Astrocyte (in vitro differentiated cells and primary cell): Measurements from ENCODE around the gene SNCAIP. TPM values are rescaled to one million over a fixed set of nuclear protein-coding genes. Genes with fewer than 3 reads are reported as not detected.
"Not testable (repeated sequence)": the region's sequence is repeated elsewhere in the genome, so short reads cannot be mapped to it uniquely, and the experiment has no call there.

Source experiments
- DNase-seq: peaks from one replicate; pipeline ENCODE4 v3.0.0-alpha.2; 2010; ENCODE audit warnings: low read depth
- FAIRE-seq: peaks from 2 replicates; lab custom pipeline; 2011; peaks lifted over from hg19 to GRCh38; lab: Jason Lieb, UNC
- H2AFZ ChIP-seq: 2 replicates; pipeline ENCODE4 v1.6.0; 2012; ENCODE audit warnings: low read depth, low read length, inconsistent platforms
- H3K27ac ChIP-seq: 2 replicates; pipeline ENCODE4 v1.5.1; 2011; ENCODE audit warnings: low read depth, low read length, inconsistent platforms
- H3K27me3 ChIP-seq: 2 replicates; pipeline ENCODE4 v1.6.0; 2011; ENCODE audit warnings: low read length, inconsistent platforms; ENCODE audit not compliant: insufficient read depth
- H3K36me3 ChIP-seq: 2 replicates; pipeline ENCODE4 v1.5.1; 2011; ENCODE audit warnings: low read length, inconsistent platforms; ENCODE audit not compliant: insufficient read depth
- H3K4me1 ChIP-seq: 2 replicates; pipeline ENCODE4 v1.5.1; 2011; ENCODE audit warnings: low read length, inconsistent platforms; ENCODE audit not compliant: insufficient read depth
- H3K4me2 ChIP-seq: 2 replicates; pipeline ENCODE4 v1.6.0; 2012; ENCODE audit warnings: low read length, inconsistent platforms
- H3K4me3 ChIP-seq: 2 replicates; pipeline ENCODE4 v1.5.1; 2011; ENCODE audit warnings: low read depth, mild to moderate bottlenecking, low read length, inconsistent platforms; ENCODE audit not compliant: insufficient read depth
- H3K79me2 ChIP-seq: 2 replicates; pipeline ENCODE4 v1.6.0; 2012; ENCODE audit warnings: mild to moderate bottlenecking, low read length, inconsistent platforms; ENCODE audit not compliant: insufficient read depth
- H3K9ac ChIP-seq: 2 replicates; pipeline ENCODE4 v1.6.0; 2012; ENCODE audit warnings: mild to moderate bottlenecking, low read length, inconsistent platforms
- H3K9me3 ChIP-seq: 2 replicates; pipeline ENCODE4 v1.5.1; 2012; ENCODE audit warnings: low read depth, mild to moderate bottlenecking, low read length, inconsistent platforms; ENCODE audit not compliant: insufficient read depth
- H4K20me1 ChIP-seq: 2 replicates; pipeline ENCODE4 v1.6.0; 2012; ENCODE audit warnings: low read length, inconsistent platforms; ENCODE audit not compliant: insufficient read depth
- H3K27ac Mint-ChIP-seq: one replicate; pipeline ENCODE4 v1.8.0; 2021; ENCODE audit warnings: mild to moderate bottlenecking, mixed read lengths; ENCODE audit not compliant: unreplicated experiment
- H3K27me3 Mint-ChIP-seq: one replicate; pipeline ENCODE4 v1.8.0; 2021; ENCODE audit warnings: low read depth, mixed read lengths; ENCODE audit not compliant: unreplicated experiment
- H3K36me3 Mint-ChIP-seq: one replicate; pipeline ENCODE4 v1.8.0; 2021; ENCODE audit warnings: low read depth, mixed read lengths; ENCODE audit not compliant: unreplicated experiment
- H3K4me1 Mint-ChIP-seq: one replicate; pipeline ENCODE4 v1.8.0; 2021; ENCODE audit warnings: low read depth, mixed read lengths; ENCODE audit not compliant: unreplicated experiment
- H3K4me3 Mint-ChIP-seq: one replicate; pipeline ENCODE4 v1.8.0; 2021; ENCODE audit warnings: mild to moderate bottlenecking, moderate library complexity, mixed read lengths; ENCODE audit not compliant: unreplicated experiment
- H3K9me3 Mint-ChIP-seq: one replicate; pipeline ENCODE4 v1.8.0; 2021; ENCODE audit warnings: mild to moderate bottlenecking, mixed read lengths; ENCODE audit not compliant: unreplicated experiment
- EZH2 ChIP-seq: IDR thresholded peaks from 2 replicates; pipeline ENCODE4 v1.6.1; 2012; ENCODE audit warnings: mild to moderate bottlenecking, low read length, inconsistent platforms; ENCODE audit not compliant: insufficient read depth
- total RNA-seq: library from RNA; stranded (reverse); gene quantifications from 2 replicates; pipeline ENCODE4 v1.2.1, GENCODE V29; 2021
- TF ChIP-seq, protein P1 (sequence below): IDR thresholded peaks from 2 replicates; pipeline ENCODE4 v1.5.1; 2011; ENCODE audit warnings: low read depth, mild to moderate bottlenecking, inconsistent platforms, low read length, moderate library complexity; ENCODE audit not compliant: insufficient read depth

SNCAIP gene
- total RNA-seq, 1 donor from 2014 or later = 1.7 TPM

DNA sequence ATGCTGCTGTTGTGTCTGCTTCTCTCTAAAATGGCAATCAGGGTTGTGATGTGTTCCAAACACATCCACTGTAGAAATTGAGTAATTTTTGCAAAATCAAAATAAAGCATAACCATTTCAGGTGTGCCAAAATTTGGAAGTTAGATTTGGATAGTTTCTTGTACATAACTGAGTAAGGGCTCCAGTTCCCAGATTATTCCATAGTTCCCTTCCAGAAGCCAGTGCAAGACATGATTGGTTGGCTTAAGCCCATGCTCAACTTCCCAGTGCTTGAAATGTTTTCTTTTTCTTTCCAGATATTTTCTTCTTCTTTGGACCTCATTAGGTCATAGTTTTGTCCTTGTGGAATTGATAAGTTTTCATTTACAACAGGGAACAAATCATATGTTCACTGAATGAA, 64.2 kb downstream of the SNCAIP start:
- no peaks in the 10 kb centered on the region for H3K36me3 ChIP-seq
- H3K27ac ChIP-seq = no peak overlapping the region
- no peaks in the 10 kb centered on the region for H3K4me1 ChIP-seq
- H3K4me3 ChIP-seq = no peak overlapping the region
- no peaks in the 10 kb centered on the region for H3K4me1 Mint-ChIP-seq
- no peak overlapping the region for H3K4me2 ChIP-seq
- peaks cover 3% of the 10 kb centered on the region for H3K9me3 Mint-ChIP-seq
- TF ChIP-seq, protein P1, sequence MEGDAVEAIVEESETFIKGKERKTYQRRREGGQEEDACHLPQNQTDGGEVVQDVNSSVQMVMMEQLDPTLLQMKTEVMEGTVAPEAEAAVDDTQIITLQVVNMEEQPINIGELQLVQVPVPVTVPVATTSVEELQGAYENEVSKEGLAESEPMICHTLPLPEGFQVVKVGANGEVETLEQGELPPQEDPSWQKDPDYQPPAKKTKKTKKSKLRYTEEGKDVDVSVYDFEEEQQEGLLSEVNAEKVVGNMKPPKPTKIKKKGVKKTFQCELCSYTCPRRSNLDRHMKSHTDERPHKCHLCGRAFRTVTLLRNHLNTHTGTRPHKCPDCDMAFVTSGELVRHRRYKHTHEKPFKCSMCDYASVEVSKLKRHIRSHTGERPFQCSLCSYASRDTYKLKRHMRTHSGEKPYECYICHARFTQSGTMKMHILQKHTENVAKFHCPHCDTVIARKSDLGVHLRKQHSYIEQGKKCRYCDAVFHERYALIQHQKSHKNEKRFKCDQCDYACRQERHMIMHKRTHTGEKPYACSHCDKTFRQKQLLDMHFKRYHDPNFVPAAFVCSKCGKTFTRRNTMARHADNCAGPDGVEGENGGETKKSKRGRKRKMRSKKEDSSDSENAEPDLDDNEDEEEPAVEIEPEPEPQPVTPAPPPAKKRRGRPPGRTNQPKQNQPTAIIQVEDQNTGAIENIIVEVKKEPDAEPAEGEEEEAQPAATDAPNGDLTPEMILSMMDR = no peak
- no peak for TF ChIP-seq EZH2
- H3K27me3 Mint-ChIP-seq = no peaks in the 10 kb centered on the region
- H3K9ac ChIP-seq = no peak overlapping the region
- H3K9me3 ChIP-seq = no peaks in the 10 kb centered on the region
- H3K79me2 ChIP-seq = no peaks in the 10 kb centered on the region
- no peaks in the 10 kb centered on the region for H3K36me3 Mint-ChIP-seq
- DNase-seq = no peak
- H2AFZ ChIP-seq = no peak overlapping the region
- H3K27me3 ChIP-seq = no peaks in the 10 kb centered on the region
- no peaks in the 10 kb centered on the region for H4K20me1 ChIP-seq
- FAIRE-seq = no peak
- H3K4me3 Mint-ChIP-seq = no peak overlapping the region
- no peak overlapping the region for H3K27ac Mint-ChIP-seq

DNA sequence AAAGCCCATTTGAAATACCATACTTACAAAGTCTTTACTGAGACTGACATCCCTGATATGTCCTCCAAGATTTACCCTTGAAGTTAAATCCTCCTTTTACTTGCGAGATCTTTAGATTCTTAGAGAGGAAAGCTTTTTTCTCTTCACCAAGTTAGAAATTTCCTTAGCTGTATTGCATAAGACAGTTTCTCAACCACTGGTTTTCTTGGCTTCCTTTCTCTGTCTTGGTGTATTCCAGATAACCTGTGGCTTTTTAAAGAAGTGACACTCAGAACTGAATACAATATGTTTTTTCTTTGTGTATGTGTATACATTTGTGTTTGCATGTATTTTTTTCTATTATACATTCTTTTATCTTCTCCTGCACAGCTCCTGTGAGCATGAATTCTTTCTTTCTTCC, 65.0 kb downstream of the SNCAIP start:
- Mint-ChIP-seq H3K4me3 (no peak overlapping the region), H3K4me1 (no peaks in the 10 kb centered on the region), H3K27ac (no peak overlapping the region), H3K9me3 (peaks cover 3% of the 10 kb centered on the region), H3K36me3 (no peaks in the 10 kb centered on the region), H3K27me3 (no peaks in the 10 kb centered on the region)
- Histone ChIP-seq H3K9me3 (no peaks in the 10 kb centered on the region), H2AFZ (no peak overlapping the region), H3K79me2 (no peaks in the 10 kb centered on the region), H3K4me3 (no peak overlapping the region), H3K4me2 (no peak overlapping the region), H3K9ac (no peak overlapping the region), H3K4me1 (no peaks in the 10 kb centered on the region), H4K20me1 (no peaks in the 10 kb centered on the region), H3K27me3 (no peaks in the 10 kb centered on the region), H3K27ac (no peak overlapping the region), H3K36me3 (no peaks in the 10 kb centered on the region)
- FAIRE-seq (no peak), DNase-seq (no peak)
- no peak for TF ChIP-seq EZH2
- TF ChIP-seq, protein P1 = no peak

DNA sequence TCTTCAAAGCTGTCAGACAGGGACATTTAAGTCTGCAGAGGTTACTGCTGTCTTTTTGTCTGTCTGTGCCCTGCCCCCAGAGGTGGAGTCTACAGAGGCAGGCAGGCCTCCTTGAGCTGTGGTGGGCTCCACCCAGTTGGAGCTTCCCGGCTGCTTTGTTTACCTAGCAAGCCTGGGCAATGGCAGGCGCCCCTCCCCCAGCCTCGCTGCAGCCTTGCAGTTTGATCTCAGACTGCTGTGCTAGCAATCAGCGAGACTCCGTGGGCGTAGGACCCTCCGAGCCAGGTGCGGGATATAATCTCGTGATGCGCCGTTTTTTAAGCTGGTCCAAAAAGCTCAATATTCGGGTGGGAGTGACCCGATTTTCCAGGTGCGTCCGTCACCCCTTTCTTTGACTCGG, 70.9 kb downstream of the SNCAIP start:
- H3K79me2 ChIP-seq, H3K27me3 Mint-ChIP-seq, H3K27ac Mint-ChIP-seq, H3K36me3 ChIP-seq, H3K4me1 ChIP-seq, H3K27ac ChIP-seq, H3K9me3 ChIP-seq, H2AFZ ChIP-seq, H3K27me3 ChIP-seq, H3K9me3 Mint-ChIP-seq, H3K4me2 ChIP-seq, H3K36me3 Mint-ChIP-seq, H3K9ac ChIP-seq, H4K20me1 ChIP-seq, H3K4me3 Mint-ChIP-seq, H3K4me1 Mint-ChIP-seq, H3K4me3 ChIP-seq, FAIRE-seq, DNase-seq: not testable (repeated sequence)
